K562 (cell line): ENCODE data around the gene MCFD2. TPM values are rescaled to one million over a fixed set of nuclear protein-coding genes. Genes with fewer than 3 reads are reported as not detected.

Source experiments
- ATAC-seq: fragments of 200-7000 bp; cut with Tn5 transposase; 3 replicates; pipeline ENCODE4 v1.9.1; 2020; ENCODE audit warnings: moderate library complexity
- BruUV-seq: library from RNA; stranded (reverse); fragments of 400-500 nt; replicated peaks from 2 replicates; lab custom pipeline; 2021; lab: Mats Ljungman, UMichigan
- CTCF ChIA-PET: fragments of 300-600 bp; formaldehyde crosslinking; extraction: SDS; loops from one replicate; lab custom pipeline; 2021; ENCODE audit warnings: low intra/inter-chr PET ratio; lab: Yijun Ruan, JAX
- POLR2A ChIA-PET: fragments of 300-600, 350-650 bp; sonication (Branson Sonifier 250); formaldehyde crosslinking; extraction: SDS; loops from one replicate; lab custom pipeline; 2021; ENCODE audit warnings: antibody characterized with exemption, inconsistent platforms; lab: Yijun Ruan, JAX
- DNase-seq, 4 experiments: peaks; one replicate each; pipeline versions ENCODE4 v3.0.0 to v3.0.0-alpha.2; 2011 to 2018; ENCODE audit warnings: low spot score in 3 of 4, mixed read lengths in 3 of 4; ENCODE audit errors: extremely low read depth in 1 of 4
- FAIRE-seq: peaks from 2 replicates; lab custom pipeline; 2011; peaks lifted over from hg19 to GRCh38; lab: Jason Lieb, UNC
- H2AFZ ChIP-seq: 2 replicates; pipeline ENCODE4 v1.6.0; 2011; ENCODE audit warnings: low read depth, low read length, control low read depth, inconsistent platforms
- H3K27ac ChIP-seq: fragments of 200-600 bp; 3 replicates; pipeline ENCODE4 v1.8.0; 2011; ENCODE audit warnings: low read depth, mild to moderate bottlenecking, control low read depth, inconsistent platforms, low read length, moderate library complexity, mixed read lengths; ENCODE audit errors: extremely low read depth
- H3K27me3 ChIP-seq, 2 experiments: fragments of 300-600 bp in 1 of 2; 2 replicates in 1 of 2; 3 replicates in 1 of 2; pipeline versions ENCODE4 v1.6.0 to v1.8.0; 2011; ENCODE audit warnings: inconsistent platforms in 2 of 2, low read length in 2 of 2, mild to moderate bottlenecking in 1 of 2, mixed read lengths in 1 of 2, moderate library complexity in 1 of 2; ENCODE audit not compliant: control insufficient read depth in 2 of 2, insufficient read depth in 2 of 2
- H3K36me3 ChIP-seq: fragments of 300-600 bp; 3 replicates; pipeline ENCODE4 v1.8.0; 2011; ENCODE audit warnings: mild to moderate bottlenecking, low read length, inconsistent platforms; ENCODE audit not compliant: control insufficient read depth, insufficient read depth
- H3K4me1 ChIP-seq, 2 experiments: fragments of 200-600 bp in 1 of 2; replicated peaks in 1 of 2; 2 replicates in 1 of 2; 3 replicates in 1 of 2; pipeline versions ENCODE4 v1.5.1 to v1.8.0; 2011; ENCODE audit warnings: inconsistent platforms in 2 of 2, low read length in 2 of 2, mild to moderate bottlenecking in 1 of 2, mixed read lengths in 1 of 2, moderate library complexity in 1 of 2; ENCODE audit not compliant: control insufficient read depth in 2 of 2, insufficient read depth in 2 of 2
- H3K4me2 ChIP-seq: 2 replicates; pipeline ENCODE4 v1.6.1; 2011; ENCODE audit warnings: low read length, control low read depth, inconsistent platforms, mixed read lengths; ENCODE audit not compliant: insufficient read depth
- H3K4me3 ChIP-seq: fragments of 200-600 bp; sonication (generic), shearing (Covaris generic); 2 replicates; pipeline ENCODE4 v1.5.1; 2016; ENCODE audit warnings: control low read depth, inconsistent platforms
- H3K79me2 ChIP-seq: fragments of 200-600 bp; 3 replicates; pipeline ENCODE4 v1.8.0; 2011; ENCODE audit warnings: low read length, inconsistent platforms; ENCODE audit not compliant: control insufficient read depth, insufficient read depth
- H3K9ac ChIP-seq, 2 experiments: 2 replicates each; pipeline versions ENCODE4 v1.6.0 to v1.6.1; 2011; ENCODE audit warnings: low read depth in 2 of 2, low read length in 2 of 2, control low read depth in 1 of 2, inconsistent platforms in 1 of 2, mild to moderate bottlenecking in 1 of 2, mixed read lengths in 1 of 2; ENCODE audit not compliant: insufficient read depth in 1 of 2
- H3K9me1 ChIP-seq: one replicate; pipeline ENCODE4 v1.6.0; 2011; ENCODE audit warnings: inconsistent platforms, mild to moderate bottlenecking, low read length, moderate library complexity; ENCODE audit not compliant: control insufficient read depth, insufficient read depth
- H3K9me3 ChIP-seq: replicated peaks from 2 replicates; pipeline ENCODE4 v1.5.1; 2011; ENCODE audit warnings: low read depth, low read length, inconsistent platforms; ENCODE audit not compliant: control insufficient read depth, insufficient read depth
- H4K20me1 ChIP-seq: replicated peaks from 2 replicates; pipeline ENCODE4 v1.6.1; 2011; ENCODE audit warnings: low read length, inconsistent platforms, mixed read lengths; ENCODE audit not compliant: control insufficient read depth, insufficient read depth
- ARNT ChIP-seq, 2 experiments: fragments of 450-650 bp; IDR thresholded peaks; 2 replicates each; pipeline ENCODE4 v1.6.1; 2016; ENCODE audit warnings: mild to moderate bottlenecking in 1 of 2
- CBFA2T3 ChIP-seq: fragments of 450-650 bp; IDR thresholded peaks from 2 replicates; pipeline ENCODE4 v1.6.1; 2017
- DPF2 ChIP-seq: fragments of 450-650 bp; IDR thresholded peaks from 2 replicates; pipeline ENCODE4 v1.6.1; 2016
- JUND ChIP-seq, 2 experiments: IDR thresholded peaks; 2 replicates in 1 of 2; 3 replicates in 1 of 2; pipeline ENCODE4 v1.6.1; 2011; ENCODE audit warnings: borderline replicate concordance in 2 of 2, low read depth in 2 of 2, low read length in 2 of 2, improper control_type of control experiment in 1 of 2, missing biosample characterization in 1 of 2, missing genetic modification characterization in 1 of 2, missing genetic modification reagents in 1 of 2
- LEF1 ChIP-seq: fragments of 450-650 bp; IDR thresholded peaks from 2 replicates; pipeline ENCODE4 v1.6.1; 2016; ENCODE audit warnings: mild to moderate bottlenecking
- NFYB ChIP-seq: IDR thresholded peaks from 2 replicates; pipeline ENCODE4 v1.6.1; 2011; ENCODE audit warnings: mild to moderate bottlenecking, moderate library complexity; ENCODE audit not compliant: insufficient read length; ENCODE audit errors: extremely low read depth
- TCF7 ChIP-seq: sonication (generic); IDR thresholded peaks from 2 replicates; pipeline ENCODE4 v1.6.1; 2016; ENCODE audit warnings: antibody characterized with exemption, borderline replicate concordance
- ZNF75A ChIP-seq: fragments of 450-650 bp; formaldehyde crosslinking; IDR thresholded peaks from 2 replicates; pipeline ENCODE4 v1.4.0; 2020; ENCODE audit warnings: mild to moderate bottlenecking
- in situ Hi-C: fragments of 300-500 bp; cut with MboI; formaldehyde crosslinking; loops from 4 replicates; pipeline ENCODE4 v1.15.0; 2018; ENCODE audit warnings: inconsistent platforms, mixed read lengths
- intact Hi-C: fragments of 100-400 bp; cut with micrococcal nuclease; formaldehyde crosslinking; loops from 2 replicates; pipeline ENCODE4 v1.14.2; 2022
- polyA plus RNA-seq, 8 experiments: library from polyadenylated mRNA; depleted of rRNA in 4 of 8; stranded (reverse) in 5 of 8; unstranded in 3 of 8; fragments of >200 nt; fragmentation: Nextera tagmentation in 2 of 8; fragmentation: Illumina TruSeq in 1 of 8; extraction: Ambion mirVana in 2 of 8; extraction: Trizol in 1 of 8; gene quantifications; 2 replicates each; pipeline versions ENCODE4 v1.2.1 to v1.2.3, GENCODE V29; 2011 to 2014; ENCODE audit warnings: inconsistent platforms in 1 of 8, missing spikeins in 1 of 8
- total RNA-seq, 7 experiments: library from RNA; depleted of rRNA in 6 of 7; stranded (reverse); fragments of >200 nt in 6 of 7; fragmentation: Illumina TruSeq in 2 of 7; extraction: Trizol in 2 of 7; gene quantifications; 2 replicates each; pipeline versions ENCODE4 v1.2.1 to v1.2.3, GENCODE V29; 2011 to 2021; ENCODE audit warnings: low replicate concordance in 1 of 7
- TF ChIP-seq, protein P1 (sequence below): fragments of 250-450 bp; sonication (Bioruptor Pico); IDR thresholded peaks from 2 replicates; pipeline ENCODE4 v1.8.0; 2022; ENCODE audit warnings: moderate library complexity, mild to moderate bottlenecking, inconsistent platforms
- TF ChIP-seq, protein P2 (sequence below): fragments of 250-450 bp; sonication (Bioruptor Pico); IDR thresholded peaks from 2 replicates; pipeline ENCODE4 v1.5.0; 2022; ENCODE audit warnings: mild to moderate bottlenecking
- TF ChIP-seq, protein P3 (sequence below): sonication (generic); formaldehyde crosslinking; IDR thresholded peaks from 2 replicates; pipeline ENCODE4 v1.8.1; 2023; ENCODE audit warnings: mild to moderate bottlenecking, missing genetic modification reagents

MCFD2 gene
- total and polyA plus RNA-seq, 9 of the 15 experiments (the other 6 are each of a cell fraction or from before 2014, with no cell fraction given) = 78.6 to 237 (median 123) TPM

DNA sequence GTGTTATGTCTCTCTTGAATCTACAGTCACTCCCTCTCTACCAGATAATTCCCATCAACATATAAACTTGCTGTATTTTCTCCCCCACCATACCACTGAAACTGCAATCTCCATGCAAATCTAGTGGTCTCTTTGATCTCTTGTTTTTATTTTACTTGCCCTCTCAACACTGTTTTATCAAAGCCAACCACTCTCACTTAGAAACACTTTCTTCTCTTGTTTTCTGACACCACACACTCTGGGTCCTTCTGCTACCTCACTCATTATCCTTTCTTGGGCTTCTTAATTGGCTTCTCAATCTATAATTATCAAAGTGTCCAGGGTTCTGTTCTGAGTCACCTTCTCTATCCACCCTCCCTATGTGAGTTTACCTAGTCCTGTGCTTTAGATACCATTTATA, 2.0 kb upstream of the MCFD2 start:
- BruUV-seq = no TSS peak
- ATAC-seq (no peak), DNase-seq (no peak), FAIRE-seq (no peak)
- Histone ChIP-seq H3K79me2 (peaks cover 45% of the 10 kb centered on the region), H3K4me1 (peaks cover 24 to 31% of the 10 kb centered on the region in 2 experiments; a peak in 4 of 5 replicates), H3K36me3 (peaks cover 9% of the 10 kb centered on the region), H3K9me3 (no peaks in the 10 kb centered on the region), H3K4me2 (peak overlapping the region; percentile 99; the same call in 1 of the 2 replicates), H3K9me1 (no peaks in the 10 kb centered on the region), H3K4me3 (no peak overlapping the region), H3K9ac (no peak overlapping the region), H3K27me3 (no peaks in the 10 kb centered on the region), H3K27ac (no peak overlapping the region), H4K20me1 (peaks cover 3% of the 10 kb centered on the region; the same call in 1 of the 2 replicates), H2AFZ (no peak overlapping the region)
- intact Hi-C loops (loop anchor here (10.0 kb wide), 1 partner anchor 407 kb away; no protein-coding TSS in a partner anchor), in situ Hi-C loops (loop anchor here (10.0 kb wide), 1 partner anchor 407 kb away; no protein-coding TSS in a partner anchor)
- CTCF ChIA-PET = no interaction called here
- POLR2A ChIA-PET = no interaction called here
- TF ChIP-seq JUND (IDR thresholded peaks at IDR 0.05; ENCODE audit: borderline replicate concordance, low read depth, low read length) (no peak), JUND (tag; IDR thresholded peaks at IDR 0.05; ENCODE audit: borderline replicate concordance, low read depth, low read length) (no peak), ZNF75A (CRISPR knock-in tag) (no peak), DPF2 (0 out of 2 replicates have a peak, but pooled peaks have one; percentile 16), NFYB (no peak), CBFA2T3 (peak; percentile 42; the same call in 1 of the 2 replicates), ARNT (IDR thresholded peaks at IDR 0.05) (no peak), TCF7 (peak; percentile 83; the same call in 1 of the 2 replicates), LEF1 (peak; percentile 87)
- TF ChIP-seq, protein P1, sequence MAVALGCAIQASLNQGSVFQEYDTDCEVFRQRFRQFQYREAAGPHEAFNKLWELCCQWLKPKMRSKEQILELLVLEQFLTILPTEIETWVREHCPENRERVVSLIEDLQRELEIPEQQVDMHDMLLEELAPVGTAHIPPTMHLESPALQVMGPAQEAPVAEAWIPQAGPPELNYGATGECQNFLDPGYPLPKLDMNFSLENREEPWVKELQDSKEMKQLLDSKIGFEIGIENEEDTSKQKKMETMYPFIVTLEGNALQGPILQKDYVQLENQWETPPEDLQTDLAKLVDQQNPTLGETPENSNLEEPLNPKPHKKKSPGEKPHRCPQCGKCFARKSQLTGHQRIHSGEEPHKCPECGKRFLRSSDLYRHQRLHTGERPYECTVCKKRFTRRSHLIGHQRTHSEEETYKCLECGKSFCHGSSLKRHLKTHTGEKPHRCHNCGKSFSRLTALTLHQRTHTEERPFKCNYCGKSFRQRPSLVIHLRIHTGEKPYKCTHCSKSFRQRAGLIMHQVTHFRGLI (CRISPR knock-in tag) = no peak
- TF ChIP-seq, protein P2, sequence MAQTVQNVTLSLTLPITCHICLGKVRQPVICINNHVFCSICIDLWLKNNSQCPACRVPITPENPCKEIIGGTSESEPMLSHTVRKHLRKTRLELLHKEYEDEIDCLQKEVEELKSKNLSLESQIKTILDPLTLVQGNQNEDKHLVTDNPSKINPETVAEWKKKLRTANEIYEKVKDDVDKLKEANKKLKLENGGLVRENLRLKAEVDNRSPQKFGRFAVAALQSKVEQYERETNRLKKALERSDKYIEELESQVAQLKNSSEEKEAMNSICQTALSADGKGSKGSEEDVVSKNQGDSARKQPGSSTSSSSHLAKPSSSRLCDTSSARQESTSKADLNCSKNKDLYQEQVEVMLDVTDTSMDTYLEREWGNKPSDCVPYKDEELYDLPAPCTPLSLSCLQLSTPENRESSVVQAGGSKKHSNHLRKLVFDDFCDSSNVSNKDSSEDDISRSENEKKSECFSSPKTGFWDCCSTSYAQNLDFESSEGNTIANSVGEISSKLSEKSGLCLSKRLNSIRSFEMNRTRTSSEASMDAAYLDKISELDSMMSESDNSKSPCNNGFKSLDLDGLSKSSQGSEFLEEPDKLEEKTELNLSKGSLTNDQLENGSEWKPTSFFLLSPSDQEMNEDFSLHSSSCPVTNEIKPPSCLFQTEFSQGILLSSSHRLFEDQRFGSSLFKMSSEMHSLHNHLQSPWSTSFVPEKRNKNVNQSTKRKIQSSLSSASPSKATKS (CRISPR knock-in tag) = no peak
- TF ChIP-seq, protein P3, sequence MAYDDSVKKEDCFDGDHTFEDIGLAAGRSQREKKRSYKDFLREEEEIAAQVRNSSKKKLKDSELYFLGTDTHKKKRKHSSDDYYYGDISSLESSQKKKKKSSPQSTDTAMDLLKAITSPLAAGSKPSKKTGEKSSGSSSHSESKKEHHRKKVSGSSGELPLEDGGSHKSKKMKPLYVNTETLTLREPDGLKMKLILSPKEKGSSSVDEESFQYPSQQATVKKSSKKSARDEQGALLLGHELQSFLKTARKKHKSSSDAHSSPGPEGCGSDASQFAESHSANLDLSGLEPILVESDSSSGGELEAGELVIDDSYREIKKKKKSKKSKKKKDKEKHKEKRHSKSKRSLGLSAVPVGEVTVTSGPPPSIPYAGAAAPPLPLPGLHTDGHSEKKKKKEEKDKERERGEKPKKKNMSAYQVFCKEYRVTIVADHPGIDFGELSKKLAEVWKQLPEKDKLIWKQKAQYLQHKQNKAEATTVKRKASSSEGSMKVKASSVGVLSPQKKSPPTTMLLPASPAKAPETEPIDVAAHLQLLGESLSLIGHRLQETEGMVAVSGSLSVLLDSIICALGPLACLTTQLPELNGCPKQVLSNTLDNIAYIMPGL (CRISPR knock-in tag) = no peak
